NCI-H2227 (cell line): ENCODE measurements around the gene RALGPS1.
"Not testable (repeated sequence)": the region's sequence is repeated elsewhere in the genome, so short reads cannot be mapped to it uniquely, and the experiment has no call there.

Experiments used
- DNase-seq: peaks from one replicate; lab custom pipeline; 2025; ENCODE audit not compliant: unreplicated experiment; lab: John Stamatoyannopoulos, UW

The RALGPS1 gene

DNA sequence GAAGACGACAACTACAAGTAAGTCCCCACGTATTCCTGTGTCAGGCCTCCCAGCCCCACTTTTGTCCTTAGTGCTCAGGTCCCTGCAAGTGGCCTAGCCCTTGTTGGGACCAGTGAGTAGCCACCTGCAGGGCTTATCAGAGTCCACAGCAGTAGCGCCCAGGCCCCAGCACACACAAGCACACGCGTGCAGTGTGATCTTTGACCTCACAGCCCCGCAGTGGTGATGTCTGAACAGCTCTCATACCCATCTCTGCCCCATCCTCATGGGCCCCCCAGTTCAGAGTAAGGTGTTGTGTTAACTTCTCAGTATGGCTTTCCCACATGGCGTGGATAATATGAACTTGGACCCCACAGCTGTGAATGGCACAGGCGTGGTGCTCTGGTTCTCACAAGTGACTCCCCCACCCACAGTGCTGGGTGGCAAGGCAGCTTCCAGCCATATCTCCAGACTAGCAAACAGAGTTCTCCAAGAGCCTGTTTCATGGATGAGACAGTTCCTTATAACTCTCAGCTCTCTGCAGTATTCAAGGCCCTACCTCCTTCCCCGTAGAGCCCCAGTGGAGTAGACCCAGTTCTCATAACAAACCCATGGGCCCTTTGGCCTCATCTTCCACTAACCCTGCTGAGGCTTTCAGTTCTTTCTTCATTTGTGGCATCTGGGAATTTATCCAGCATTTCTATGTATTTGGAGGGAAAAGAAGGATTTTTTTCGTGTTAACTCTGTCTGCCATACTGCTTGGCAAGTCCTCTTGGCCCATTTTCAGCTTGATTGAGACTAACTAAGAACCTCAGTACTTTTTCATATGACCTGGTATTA, 254.4 kb downstream of the RALGPS1 start:
- DNase-seq: no peak

- DNase-seq: no peak
These were observed 254.9 kb downstream of the RALGPS1 start for GRCh38 chr9:127169575-127169883.

DNA sequence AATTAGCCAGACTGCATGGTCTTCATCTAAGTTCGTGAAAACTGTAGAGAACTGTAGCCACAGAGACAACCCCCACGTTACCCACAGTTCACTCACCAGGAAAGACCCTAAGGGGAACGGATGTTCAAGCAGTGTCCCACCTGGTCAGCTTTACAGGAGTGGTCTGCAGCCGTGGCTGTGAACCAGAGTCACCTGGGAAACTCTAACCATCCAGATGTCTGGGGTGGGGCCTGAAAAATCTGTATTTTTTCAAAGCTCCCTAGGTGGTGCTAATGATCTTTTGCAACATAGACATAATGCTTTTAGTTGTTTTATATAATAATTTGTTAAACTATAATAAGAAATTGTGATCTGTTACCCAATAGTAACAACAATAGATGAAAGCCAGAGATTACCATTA, 255.5 kb downstream of the RALGPS1 start:
- no peak for DNase-seq

DNA sequence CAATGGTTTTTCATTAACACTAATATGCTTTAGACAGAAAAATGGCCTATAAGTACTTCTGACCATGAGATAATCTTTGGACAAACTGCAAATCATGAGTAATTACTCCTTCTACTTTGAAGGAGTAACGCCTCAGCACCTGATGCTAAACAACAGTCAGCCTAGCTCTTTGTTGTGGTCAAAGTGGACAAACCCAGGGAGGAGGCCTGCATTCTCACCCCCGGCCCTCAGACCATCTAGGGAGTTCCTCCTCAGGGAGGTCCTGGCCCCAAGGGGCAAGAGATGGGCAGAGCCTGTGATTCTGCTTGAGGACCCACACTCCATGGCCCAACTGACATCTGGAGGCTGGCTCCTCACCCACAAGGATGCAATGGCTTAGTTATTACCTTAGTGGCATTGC, 256.1 kb downstream of the RALGPS1 start:
- DNase-seq: no peak

DNA sequence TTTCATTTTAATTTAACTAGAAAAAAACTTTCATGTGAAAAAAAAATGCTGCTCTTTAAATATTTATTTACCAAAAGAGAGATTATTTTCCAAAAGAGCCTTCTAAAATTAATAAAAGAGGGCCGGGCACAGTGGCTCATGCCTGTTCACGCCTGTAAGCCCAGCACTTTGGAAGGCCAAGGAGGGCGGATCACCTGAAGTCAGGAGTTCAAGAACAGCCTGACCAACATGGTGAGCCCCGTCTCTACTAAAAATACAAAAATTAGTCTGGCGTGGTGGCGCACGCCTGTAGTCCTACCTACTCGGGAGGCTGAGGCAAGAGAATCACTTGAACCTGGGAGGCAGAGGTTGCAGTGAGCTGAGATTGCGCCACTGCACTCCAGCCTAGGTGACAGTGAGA, 256.8 kb downstream of the RALGPS1 start:
- DNase-seq: not testable (repeated sequence)

DNA sequence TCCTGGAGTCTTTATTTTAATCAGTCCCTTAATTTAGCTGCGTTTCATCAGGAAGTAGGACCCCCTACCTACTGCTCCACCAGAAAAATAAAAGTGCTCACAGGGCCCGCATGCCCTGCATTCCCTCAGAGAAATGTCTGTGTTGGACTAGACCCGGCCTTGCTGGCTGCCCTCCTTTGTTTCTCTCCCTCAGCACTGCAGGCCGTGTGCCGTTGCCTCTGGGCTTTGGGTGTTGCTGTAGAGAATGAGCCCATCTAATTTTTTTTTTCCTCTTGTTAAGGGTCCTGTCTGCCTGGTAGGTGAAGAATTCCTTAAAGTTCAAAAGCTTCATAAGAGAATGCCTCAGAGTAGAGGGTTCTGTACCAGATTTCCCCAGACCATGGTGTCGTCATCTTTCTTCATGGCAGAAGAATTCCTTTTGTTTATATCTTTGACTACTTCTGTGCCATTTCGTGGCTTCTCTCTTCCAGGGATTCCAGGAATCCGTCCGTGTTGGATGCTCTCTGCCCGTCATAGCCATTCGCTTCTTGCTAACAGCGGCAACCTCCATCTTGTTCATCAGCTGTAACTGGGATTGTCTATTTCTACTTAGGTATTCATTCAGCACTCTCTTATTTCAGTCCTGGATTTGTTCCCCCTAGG, 257.6 kb downstream of the RALGPS1 start:
- no peak for DNase-seq

GRCh38 chr9:127173063-127173462, 258.5 kb downstream of the RALGPS1 start:
- no peak for DNase-seq

- no peak for DNase-seq
These were observed 260.1 kb downstream of the RALGPS1 start for GRCh38 chr9:127174386-127175318.

GRCh38 chr9:127175319-127175715, 260.7 kb downstream of the RALGPS1 start:
- DNase-seq: no peak

DNA sequence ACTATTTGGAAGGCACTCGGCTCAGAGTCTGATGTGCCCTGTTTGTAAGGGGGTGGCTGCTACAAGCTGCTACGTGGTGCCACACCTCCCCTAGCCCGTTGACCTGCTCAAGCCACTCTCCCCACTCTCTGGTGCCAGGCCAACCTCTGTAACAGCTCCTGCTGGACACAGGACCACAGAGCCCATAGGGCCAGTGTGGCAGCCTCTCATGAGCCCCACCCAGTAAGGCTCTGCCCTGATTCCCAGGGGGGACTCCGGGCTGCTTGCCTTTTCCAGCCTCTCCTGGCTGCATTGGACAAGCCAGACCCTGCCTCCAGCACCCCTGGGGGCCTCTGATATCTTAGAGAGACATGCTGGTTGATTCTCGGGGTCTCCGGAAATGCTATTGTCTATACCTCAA, 261.2 kb downstream of the RALGPS1 start:
- DNase-seq: no peak

- no peak for DNase-seq
These were observed 262.0 kb downstream of the RALGPS1 start for GRCh38 chr9:127176631-127177030.

DNA sequence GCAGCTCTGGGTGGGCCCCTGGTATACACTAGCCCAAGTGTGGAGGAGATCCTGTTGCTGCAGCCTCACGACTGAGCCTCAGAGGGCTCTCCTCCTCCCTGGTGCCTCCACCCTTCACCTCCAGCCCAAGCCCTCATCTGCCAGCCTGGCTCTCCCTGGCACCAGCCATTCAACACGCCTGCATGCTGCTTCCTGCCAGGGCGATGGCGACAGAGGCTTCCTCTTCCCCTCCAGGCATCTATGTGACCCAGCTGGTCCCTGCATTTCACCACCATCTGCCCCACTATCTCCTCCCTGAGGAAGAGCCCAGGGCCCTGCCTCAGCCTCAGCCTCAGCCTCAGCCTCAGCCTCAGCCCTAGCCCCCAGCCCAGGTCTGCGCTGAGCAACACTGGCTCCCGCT, 262.6 kb downstream of the RALGPS1 start:
- no peak for DNase-seq

DNA sequence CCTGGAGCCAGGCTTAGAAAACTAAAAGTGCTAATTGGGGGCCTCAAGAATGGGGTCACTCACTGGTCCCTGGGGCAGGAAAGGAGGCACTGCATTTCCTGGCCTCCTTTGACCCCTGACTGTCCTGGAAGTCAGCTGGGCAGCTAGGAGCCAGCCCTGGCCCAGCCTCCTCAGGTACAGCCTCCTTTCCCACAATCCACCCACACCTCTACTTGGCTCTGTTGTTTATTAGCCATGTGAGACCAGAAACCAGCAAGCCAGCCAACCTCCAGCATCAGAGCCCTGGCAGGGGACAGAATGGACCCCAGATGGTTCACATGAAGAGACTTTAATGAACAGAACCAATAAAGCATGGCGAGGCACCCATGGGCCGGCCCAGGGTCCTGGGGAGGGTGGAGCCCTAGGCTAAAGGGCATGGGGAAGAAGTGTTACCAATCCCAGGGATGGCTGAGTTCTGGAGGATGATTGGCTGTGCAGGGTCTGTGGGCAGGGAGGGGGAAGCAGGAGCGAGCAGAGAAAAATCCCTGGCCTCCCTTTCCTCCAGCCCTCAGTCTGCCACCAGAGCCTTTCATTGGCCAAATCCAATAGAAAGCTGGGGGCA, 263.2 kb downstream of the RALGPS1 start:
- no peak for DNase-seq

- DNase-seq: no peak
These were observed 264.4 kb downstream of the RALGPS1 start for GRCh38 chr9:127178686-127179632.

- no peak for DNase-seq
These were observed 265.3 kb downstream of the RALGPS1 start for GRCh38 chr9:127179633-127180441.

DNA sequence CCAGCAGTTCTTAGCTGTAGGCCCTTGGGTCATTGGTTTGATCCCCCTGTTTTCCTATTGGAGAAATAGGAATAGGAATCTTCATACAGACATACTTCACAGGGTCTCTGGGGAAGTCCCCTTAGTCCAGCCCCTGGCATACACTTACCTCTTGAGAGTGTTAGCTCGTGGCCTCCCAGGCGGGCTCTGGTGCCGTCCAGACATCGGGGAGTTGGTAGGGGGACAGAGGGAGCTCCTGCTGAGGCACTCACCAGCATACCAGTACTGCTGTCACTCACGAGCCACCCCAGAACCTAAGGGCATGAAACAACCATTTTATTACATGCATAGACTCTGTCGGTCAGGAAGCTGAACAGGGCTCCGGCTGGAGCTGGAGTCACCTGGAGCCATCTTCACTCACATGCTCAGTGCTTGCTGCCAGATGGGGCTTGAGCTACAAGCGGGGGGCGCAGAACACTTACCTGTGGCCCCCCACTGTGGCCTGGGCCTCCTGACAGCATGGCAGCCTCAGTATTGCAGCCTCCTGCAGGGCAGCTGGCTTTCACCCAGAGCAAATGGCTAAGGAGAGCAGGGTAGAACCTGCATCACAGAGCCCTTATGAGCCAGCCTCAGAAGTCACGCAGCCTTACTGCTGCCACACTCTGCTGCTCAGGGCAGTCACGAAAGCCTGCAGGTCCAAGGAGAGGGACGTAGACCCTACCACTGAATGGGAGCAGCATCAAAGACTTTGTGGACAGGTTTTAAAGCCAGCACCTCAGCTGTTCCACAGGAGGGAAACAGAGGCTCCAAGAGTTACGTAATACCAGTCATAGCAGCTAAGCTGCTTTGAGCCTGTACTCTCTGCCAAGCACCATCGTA, 266.1 kb downstream of the RALGPS1 start:
- DNase-seq: no peak

- no peak for DNase-seq
These were observed 266.7 kb downstream of the RALGPS1 start for GRCh38 chr9:127181315-127181580.

DNA sequence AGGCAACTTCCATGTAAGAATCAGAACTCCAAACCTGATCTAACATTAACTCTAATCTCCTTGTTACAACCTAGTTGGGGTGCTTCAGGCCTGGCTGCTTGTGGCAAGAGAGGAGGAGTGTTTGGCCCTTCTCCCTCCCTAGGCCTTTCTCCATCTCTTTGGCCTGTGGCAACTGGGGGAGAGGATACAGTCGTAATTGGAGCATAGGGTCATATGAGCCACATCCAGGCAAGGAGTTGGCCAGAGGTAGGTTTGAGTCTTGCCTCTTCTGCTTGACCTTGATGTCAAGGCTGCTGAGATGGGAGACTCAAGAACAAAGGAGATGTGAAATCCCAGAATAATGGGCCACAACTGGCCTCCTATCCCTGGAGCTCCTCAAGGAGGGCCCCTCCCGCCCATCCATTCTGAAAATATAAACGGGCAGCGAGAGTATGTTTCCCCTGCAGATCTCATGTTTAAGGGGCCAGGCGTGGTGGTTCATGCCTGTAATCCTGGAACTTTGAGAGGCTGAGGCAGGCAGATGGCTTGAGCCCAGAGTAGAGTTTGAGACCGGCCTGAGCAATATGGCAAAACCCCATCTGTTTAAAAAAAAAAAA, 267.1 kb downstream of the RALGPS1 start:
- no peak for DNase-seq
